Nephron progenitor cell (in vitro differentiated cells): ENCODE measurements around the gene BLOC1S5.

Experiments used
- DNase-seq: peaks from one replicate; pipeline ENCODE4 v3.0.0; 2021
- H3K27ac Mint-ChIP-seq: 2 replicates; pipeline ENCODE4 v1.8.0; 2021; ENCODE audit warnings: mild to moderate bottlenecking, moderate library complexity, mixed read lengths
- H3K27me3 Mint-ChIP-seq: 2 replicates; pipeline ENCODE4 v1.8.0; 2021; ENCODE audit warnings: mild to moderate bottlenecking, low read depth, mixed read lengths; ENCODE audit not compliant: poor library complexity
- H3K36me3 Mint-ChIP-seq: 2 replicates; pipeline ENCODE4 v1.8.0; 2021; ENCODE audit warnings: low read depth, mixed read lengths
- H3K4me1 Mint-ChIP-seq: 2 replicates; pipeline ENCODE4 v1.8.0; 2021; ENCODE audit warnings: mixed read lengths
- H3K4me3 Mint-ChIP-seq: 2 replicates; pipeline ENCODE4 v1.8.0; 2021; ENCODE audit warnings: mild to moderate bottlenecking, moderate library complexity, mixed read lengths
- H3K9me3 Mint-ChIP-seq: 2 replicates; pipeline ENCODE4 v1.8.0; 2021; ENCODE audit warnings: mild to moderate bottlenecking, moderate library complexity, mixed read lengths
- TF ChIP-seq, protein P1 (sequence below): fragments of 200-600 bp; sonication (generic); IDR thresholded peaks from 2 replicates; pipeline ENCODE4 v1.5.0; 2021; ENCODE audit warnings: antibody characterized with exemption

Gene BLOC1S5

GRCh38 chr6:8084586-8084985 lies 20.4 kb upstream of the BLOC1S5 start:
- Mint-ChIP-seq H3K27me3 (no peaks in the 10 kb centered on the region), H3K4me3 (no peak overlapping the region), H3K4me1 (peaks cover 15% of the 10 kb centered on the region), H3K27ac (no peak overlapping the region), H3K9me3 (peaks cover 25% of the 10 kb centered on the region), H3K36me3 (peaks cover 59% of the 10 kb centered on the region)
- TF ChIP-seq, protein P1, sequence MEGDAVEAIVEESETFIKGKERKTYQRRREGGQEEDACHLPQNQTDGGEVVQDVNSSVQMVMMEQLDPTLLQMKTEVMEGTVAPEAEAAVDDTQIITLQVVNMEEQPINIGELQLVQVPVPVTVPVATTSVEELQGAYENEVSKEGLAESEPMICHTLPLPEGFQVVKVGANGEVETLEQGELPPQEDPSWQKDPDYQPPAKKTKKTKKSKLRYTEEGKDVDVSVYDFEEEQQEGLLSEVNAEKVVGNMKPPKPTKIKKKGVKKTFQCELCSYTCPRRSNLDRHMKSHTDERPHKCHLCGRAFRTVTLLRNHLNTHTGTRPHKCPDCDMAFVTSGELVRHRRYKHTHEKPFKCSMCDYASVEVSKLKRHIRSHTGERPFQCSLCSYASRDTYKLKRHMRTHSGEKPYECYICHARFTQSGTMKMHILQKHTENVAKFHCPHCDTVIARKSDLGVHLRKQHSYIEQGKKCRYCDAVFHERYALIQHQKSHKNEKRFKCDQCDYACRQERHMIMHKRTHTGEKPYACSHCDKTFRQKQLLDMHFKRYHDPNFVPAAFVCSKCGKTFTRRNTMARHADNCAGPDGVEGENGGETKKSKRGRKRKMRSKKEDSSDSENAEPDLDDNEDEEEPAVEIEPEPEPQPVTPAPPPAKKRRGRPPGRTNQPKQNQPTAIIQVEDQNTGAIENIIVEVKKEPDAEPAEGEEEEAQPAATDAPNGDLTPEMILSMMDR: no peak
- no peak for DNase-seq

DNA sequence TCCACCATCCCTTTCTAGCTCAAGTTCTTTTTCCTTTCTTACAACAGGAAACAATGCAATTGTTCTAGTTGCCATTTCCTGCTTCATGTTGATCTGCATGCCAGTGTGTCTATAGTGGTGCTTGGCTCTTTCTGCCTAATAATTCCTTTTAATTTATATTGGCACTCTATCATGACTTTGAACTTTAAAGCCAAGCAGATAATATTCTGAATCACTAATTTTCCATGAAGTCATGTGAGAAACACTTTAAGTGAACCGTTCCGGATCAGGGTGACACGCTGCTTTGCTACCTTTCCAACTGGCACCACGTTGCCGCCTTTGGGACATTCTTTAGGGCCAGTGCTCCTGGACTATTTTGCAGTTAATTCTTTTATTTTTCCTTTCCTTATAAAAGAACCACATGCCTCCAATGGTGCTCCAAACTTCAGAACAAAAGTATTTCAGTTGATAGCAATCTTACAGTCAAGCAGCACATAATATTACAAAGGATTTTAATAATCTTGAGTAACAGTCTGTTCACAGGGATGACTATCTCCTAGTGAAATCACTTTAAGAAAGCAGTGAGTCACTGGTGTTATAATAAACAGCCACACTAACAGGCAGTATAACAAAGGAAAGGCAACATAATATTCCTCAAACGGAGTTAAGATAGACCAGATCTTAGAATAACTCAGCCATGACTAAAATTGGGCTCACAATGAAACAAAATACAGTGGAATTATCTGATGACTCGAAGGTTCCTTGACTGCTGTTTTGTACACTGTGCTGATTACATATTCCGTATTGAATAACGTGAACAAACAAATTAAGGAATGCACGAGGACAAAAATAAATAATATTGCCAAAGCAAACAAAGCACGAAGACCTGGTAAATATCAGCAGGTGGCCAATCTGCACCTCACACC lies 19.0 kb upstream of the BLOC1S5 start:
- DNase-seq: no peak
- Mint-ChIP-seq H3K4me3 (no peak overlapping the region), H3K36me3 (peaks cover 56% of the 10 kb centered on the region), H3K27me3 (no peaks in the 10 kb centered on the region), H3K27ac (no peak overlapping the region), H3K4me1 (peaks cover 15% of the 10 kb centered on the region), H3K9me3 (peaks cover 11% of the 10 kb centered on the region)
- TF ChIP-seq, protein P1: no peak

DNA sequence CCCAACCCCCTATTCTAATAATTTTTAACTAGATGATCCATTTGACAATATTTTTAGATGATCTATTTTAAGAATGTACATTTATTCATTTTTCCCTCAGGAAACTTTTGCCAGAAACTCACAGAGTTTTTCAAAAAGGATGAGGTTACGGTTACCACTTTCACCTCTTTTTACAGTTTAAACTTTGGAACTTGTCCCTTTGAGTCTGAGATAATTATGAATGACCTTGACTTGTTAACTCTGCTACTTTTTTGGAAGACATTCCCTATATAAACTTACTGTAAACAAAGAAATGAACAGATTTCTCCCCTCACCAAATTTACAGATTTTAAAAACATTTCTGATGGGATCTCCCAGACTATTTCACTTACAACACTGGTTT lies 18.4 kb upstream of the BLOC1S5 start:
- TF ChIP-seq, protein P1: no peak
- no peak overlapping the region for H3K4me3 Mint-ChIP-seq
- H3K27me3 Mint-ChIP-seq: no peaks in the 10 kb centered on the region
- peaks cover 15% of the 10 kb centered on the region for H3K4me1 Mint-ChIP-seq
- no peak overlapping the region for H3K27ac Mint-ChIP-seq
- no peak for DNase-seq
- peaks cover 56% of the 10 kb centered on the region for H3K36me3 Mint-ChIP-seq
- peaks cover 6% of the 10 kb centered on the region for H3K9me3 Mint-ChIP-seq

- peaks cover 15% of the 10 kb centered on the region for H3K4me1 Mint-ChIP-seq
Observed at GRCh38 chr6:8080362-8081151, 16.4 kb upstream of the BLOC1S5 start.

GRCh38 chr6:8079126-8079525 lies 14.9 kb upstream of the BLOC1S5 start:
- H3K36me3 Mint-ChIP-seq: peaks cover 65% of the 10 kb centered on the region
- no peak overlapping the region for H3K27ac Mint-ChIP-seq
- no peaks in the 10 kb centered on the region for H3K27me3 Mint-ChIP-seq
- TF ChIP-seq, protein P1: no peak
- peaks cover 15% of the 10 kb centered on the region for H3K4me1 Mint-ChIP-seq
- H3K9me3 Mint-ChIP-seq: peaks cover 10% of the 10 kb centered on the region
- no peak overlapping the region for H3K4me3 Mint-ChIP-seq
- DNase-seq: no peak

More at GRCh38 chr6:8080362-8081151, 16.4 kb upstream of the BLOC1S5 start:
- H3K4me3 Mint-ChIP-seq: no peak overlapping the region
- no peak for DNase-seq
- no peak overlapping the region for H3K27ac Mint-ChIP-seq
- peaks cover 56% of the 10 kb centered on the region for H3K36me3 Mint-ChIP-seq
- TF ChIP-seq, protein P1: no peak
- peaks cover 10% of the 10 kb centered on the region for H3K9me3 Mint-ChIP-seq
- no peaks in the 10 kb centered on the region for H3K27me3 Mint-ChIP-seq
